ENCODE data around the gene NOS1.

The NOS1 gene

GRCh38 chr12:117363056-117363662, 1.7 kb upstream of the NOS1 start:
- no peak for DNase-seq

GRCh38 chr12:117362391-117362790, 965 bp upstream of the NOS1 start:
- DNase-seq: no peak

GRCh38 chr12:117361905-117362304, 479 bp upstream of the NOS1 start:
- no peak for DNase-seq

GRCh38 chr12:117360551-117361346, 677 bp downstream of the NOS1 start:
- DNase-seq: no peak

- no peak for DNase-seq
Measured at GRCh38 chr12:117360222-117360550, 1.2 kb downstream of the NOS1 start.

- no peak for DNase-seq
Measured at GRCh38 chr12:117359029-117359845, 2.2 kb downstream of the NOS1 start.

GRCh38 chr12:117356048-117356447, 5.4 kb downstream of the NOS1 start:
- no peak for DNase-seq

GRCh38 chr12:117352883-117353282, 8.5 kb downstream of the NOS1 start:
- no peak for DNase-seq

GRCh38 chr12:117352206-117352605, 9.2 kb downstream of the NOS1 start:
- DNase-seq: no peak

- DNase-seq: no peak
Measured at GRCh38 chr12:117350140-117350539, 11.3 kb downstream of the NOS1 start.

- DNase-seq: no peak
Measured at GRCh38 chr12:117347588-117347987, 13.8 kb downstream of the NOS1 start.

- DNase-seq: no peak
Measured at GRCh38 chr12:117344716-117345115, 16.7 kb downstream of the NOS1 start.

GRCh38 chr12:117343849-117344248, 17.6 kb downstream of the NOS1 start:
- no peak for DNase-seq

GRCh38 chr12:117343296-117343695, 18.1 kb downstream of the NOS1 start:
- DNase-seq: no peak

- no peak for DNase-seq
Measured at GRCh38 chr12:117342682-117343081, 18.7 kb downstream of the NOS1 start.

- DNase-seq: no peak
Measured at GRCh38 chr12:117342247-117342646, 19.2 kb downstream of the NOS1 start.

- no peak for DNase-seq
Measured at GRCh38 chr12:117339104-117339503, 22.3 kb downstream of the NOS1 start.

GRCh38 chr12:117334855-117335587, 26.4 kb downstream of the NOS1 start:
- DNase-seq: no peak

GRCh38 chr12:117334051-117334450, 27.4 kb downstream of the NOS1 start:
- DNase-seq: no peak

- no peak for DNase-seq
Measured at GRCh38 chr12:117333331-117333881, 28.0 kb downstream of the NOS1 start.

- DNase-seq: no peak
Measured at GRCh38 chr12:117331691-117332090, 29.7 kb downstream of the NOS1 start.

- DNase-seq: no peak
Measured at GRCh38 chr12:117330441-117331113, 30.8 kb downstream of the NOS1 start.
